ENCODE measurements around the gene KSR1.
"Not testable (repeated sequence)": the region's sequence is repeated elsewhere in the genome, so short reads cannot be mapped to it uniquely, and the experiment has no call there.

KSR1 gene

DNA sequence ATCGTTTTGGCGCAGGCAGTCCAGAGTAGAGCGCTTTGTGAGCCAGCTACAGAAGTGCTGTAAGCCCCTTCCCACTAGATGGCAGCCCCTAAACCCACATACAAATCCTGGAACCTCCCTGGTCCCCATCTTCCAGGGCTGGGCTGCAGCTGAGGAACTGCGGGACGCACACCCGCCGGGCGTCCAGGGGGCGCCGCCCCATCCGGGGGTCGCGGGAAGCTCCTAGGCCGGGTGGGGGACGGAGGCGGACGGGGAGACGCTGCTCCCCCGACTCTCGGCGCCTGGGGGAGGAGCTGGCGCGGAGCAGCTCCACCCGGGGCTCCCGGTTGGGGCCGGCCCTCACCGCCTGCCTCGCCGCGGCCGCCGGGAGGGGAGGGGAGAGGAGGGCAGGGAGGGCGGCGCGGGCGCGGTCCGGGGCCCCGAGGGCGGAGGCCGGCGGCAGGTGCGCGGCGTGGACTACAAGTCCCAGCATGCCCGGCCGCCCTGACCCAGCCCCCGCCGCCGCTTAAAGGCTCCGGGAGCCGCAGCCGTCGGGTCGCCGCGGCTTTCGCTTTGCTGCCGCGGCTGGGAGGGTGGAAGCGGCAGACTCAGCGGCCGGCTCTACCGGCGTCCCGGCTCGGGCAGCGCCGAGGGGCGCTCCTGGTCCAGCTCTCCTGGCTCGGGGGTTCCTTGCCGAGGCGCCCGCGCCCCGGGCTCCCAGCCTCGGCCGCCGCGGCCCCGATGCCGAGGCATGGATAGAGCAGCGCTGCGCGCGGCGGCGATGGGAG is at the start of gene KSR1:
TSS of gene KSR1 (plus strand) at position 535 of the 767 bp plus-strand sequence. CDS start at position 731, 196 bp downstream.
- DNase-seq (ENCODE audit: low read depth): no peak

DNA sequence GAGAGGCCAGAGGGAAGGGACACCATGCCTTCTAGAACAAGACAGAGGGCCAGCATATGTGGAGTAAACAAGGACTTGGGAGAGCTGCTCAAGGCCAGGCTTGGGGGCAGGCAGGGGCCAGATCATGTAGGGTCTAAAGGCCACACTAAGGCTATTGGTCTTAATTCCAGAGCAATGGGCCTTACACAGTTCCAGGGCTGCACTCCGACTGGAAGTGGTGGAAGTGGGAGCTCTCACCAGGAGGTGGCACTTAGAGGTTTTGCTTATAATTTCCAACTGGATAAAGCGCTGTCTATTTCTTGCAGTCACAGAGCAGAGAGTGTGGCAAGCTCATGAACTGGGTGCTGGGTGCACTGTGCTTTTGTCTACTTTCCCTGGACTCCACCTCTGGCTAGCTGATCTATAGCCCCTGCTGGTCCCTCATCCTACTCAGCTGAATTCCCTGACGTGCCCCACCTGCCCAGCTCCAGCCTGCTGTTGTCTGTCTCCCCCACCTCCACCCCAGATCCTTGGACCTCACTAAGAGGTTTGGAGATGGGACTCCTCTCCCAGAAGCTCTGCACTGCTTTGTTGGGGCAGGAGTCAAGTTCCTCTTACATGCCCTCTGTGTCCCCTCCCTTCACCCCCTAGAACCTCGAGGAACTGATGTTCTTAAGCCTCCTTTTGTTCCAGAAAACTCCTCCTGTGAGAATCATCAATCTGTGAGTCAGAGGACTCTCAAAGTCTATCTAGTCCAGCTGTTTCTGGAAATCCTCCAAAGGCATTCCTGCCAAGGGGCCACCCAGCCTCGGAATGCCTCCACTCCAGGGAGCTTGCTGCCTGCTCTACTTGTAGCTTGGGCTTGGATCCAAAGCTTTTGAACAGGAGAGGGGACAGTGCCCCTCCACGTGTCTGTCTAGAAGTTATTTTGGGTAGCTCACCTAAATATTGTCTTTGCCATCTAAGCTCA is 48.1 kb upstream of the KSR1 start:
- DNase-seq (ENCODE audit: low read depth): peak; percentile 35

- DNase-seq (ENCODE audit: low read depth): no peak
These were observed 47.4 kb upstream of the KSR1 start for GRCh38 chr17:27408891-27409290.

DNA sequence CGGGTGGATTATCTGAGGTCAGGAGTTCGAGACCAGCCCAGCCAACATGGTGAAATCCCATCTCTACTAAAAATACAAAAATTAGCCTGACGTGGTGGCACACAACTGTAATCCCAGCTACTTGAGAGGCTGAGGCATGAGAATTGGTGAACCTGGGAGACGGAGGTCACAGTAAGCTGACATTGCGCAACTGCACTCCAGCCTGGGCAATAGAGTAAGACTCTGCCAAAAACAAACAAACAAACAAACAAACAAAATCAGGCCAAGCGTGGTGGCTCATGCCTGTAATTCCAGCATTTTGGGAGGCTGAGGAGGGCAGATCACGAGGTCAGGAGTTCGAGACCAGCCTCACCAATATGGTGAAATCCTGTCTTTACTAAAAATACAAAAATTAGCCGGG is 44.1 kb upstream of the KSR1 start:
- DNase-seq (ENCODE audit: low read depth): not testable (repeated sequence)

- DNase-seq (ENCODE audit: low read depth): no peak
These were observed 42.9 kb upstream of the KSR1 start for GRCh38 chr17:27413315-27413714.

DNA sequence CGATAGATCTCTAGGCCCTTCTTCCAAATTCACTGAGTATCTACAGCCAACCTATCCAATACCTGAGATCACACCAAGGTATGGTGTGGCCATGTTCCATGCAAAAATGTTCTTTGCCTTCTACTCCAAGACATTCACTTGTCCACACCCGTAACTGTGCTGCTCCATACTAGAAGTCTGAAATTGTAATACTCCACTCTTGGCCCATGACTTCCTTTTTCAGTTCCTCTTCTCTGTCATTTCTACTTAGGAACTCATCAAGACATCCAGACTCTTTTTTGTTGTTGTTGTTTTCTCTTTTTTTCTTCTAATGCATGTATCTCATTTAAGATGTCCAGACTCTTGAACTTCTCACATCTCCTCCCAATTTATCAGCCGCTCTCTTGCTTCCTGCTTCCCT is 42.5 kb upstream of the KSR1 start:
- no peak for DNase-seq (ENCODE audit: low read depth)

- DNase-seq (ENCODE audit: low read depth): no peak
These were observed 42.0 kb upstream of the KSR1 start for GRCh38 chr17:27414271-27414670.

DNA sequence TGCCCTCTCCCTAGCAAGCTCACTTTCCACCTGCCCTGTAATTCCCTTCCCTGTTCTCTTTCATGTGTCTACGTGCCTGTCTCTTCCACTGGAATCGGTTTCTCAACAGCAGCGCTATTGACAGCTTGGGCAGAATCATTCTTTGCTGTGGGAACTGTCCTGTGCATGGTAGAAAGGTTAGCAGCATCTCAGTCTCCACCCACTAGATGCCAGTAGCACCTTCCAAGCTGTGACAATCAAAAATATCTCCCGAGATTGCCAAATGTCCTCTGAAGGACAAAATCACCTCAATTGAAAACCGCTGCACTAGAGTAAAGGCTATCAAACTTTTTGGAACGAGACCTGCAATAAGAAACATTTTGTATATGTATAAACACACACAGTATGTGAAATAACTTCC is 41.6 kb upstream of the KSR1 start:
- no peak for DNase-seq (ENCODE audit: low read depth)

DNA sequence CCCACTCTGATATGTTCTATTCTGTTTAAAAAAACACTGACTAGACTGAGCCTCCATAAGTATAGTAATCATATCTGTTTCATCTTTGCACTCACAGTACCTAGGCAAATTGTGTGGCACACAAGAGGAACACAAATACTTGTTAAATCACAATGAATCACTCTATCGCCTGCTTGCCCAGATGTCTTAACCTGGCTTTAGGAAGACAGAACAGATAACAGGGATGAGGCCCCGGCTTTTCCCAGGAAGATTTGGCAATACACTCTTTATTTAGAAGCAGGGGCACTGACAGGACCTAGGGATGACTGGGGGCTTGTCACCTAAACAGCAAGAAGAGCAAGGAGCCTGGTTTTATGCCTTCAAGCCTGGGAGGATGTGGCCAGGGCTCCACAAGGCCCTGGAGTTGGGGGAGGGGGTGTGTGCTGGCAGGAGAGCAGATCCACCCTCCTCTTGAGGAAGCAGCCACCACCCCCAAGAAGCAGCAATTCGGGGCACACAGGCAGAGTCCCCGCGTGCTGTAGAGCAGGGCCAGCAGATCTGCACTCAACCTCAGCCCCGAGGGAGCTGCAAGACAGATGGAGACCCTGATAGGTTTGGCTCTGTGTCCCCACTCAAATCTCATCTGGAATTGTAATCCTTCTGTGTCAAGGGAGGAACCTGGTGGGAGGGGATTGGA is 41.0 kb upstream of the KSR1 start:
- DNase-seq (ENCODE audit: low read depth): no peak

GRCh38 chr17:27417596-27418365 is 38.5 kb upstream of the KSR1 start:
- DNase-seq (ENCODE audit: low read depth): no peak

GRCh38 chr17:27418366-27418615 is 38.0 kb upstream of the KSR1 start:
- no peak for DNase-seq (ENCODE audit: low read depth)

DNA sequence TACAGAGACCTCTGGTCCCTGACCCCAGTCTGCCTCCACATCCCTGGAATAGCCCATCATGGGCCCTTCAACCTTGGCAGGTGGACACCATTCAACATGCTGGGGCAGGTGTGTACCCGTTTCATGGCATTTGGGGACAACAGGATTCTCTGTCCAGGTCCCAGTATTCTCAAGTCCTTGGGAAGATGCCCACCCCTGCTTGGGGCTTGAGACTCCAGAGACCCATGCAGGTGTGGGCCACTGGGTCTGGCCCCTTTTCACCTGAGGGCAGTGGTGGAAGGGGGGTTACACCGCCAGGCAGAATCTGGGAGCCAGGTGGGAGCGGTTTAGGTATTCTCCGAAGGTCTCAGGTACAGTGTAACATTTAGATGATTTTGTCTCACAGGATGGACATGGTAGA is 37.1 kb upstream of the KSR1 start:
- no peak for DNase-seq (ENCODE audit: low read depth)

DNA sequence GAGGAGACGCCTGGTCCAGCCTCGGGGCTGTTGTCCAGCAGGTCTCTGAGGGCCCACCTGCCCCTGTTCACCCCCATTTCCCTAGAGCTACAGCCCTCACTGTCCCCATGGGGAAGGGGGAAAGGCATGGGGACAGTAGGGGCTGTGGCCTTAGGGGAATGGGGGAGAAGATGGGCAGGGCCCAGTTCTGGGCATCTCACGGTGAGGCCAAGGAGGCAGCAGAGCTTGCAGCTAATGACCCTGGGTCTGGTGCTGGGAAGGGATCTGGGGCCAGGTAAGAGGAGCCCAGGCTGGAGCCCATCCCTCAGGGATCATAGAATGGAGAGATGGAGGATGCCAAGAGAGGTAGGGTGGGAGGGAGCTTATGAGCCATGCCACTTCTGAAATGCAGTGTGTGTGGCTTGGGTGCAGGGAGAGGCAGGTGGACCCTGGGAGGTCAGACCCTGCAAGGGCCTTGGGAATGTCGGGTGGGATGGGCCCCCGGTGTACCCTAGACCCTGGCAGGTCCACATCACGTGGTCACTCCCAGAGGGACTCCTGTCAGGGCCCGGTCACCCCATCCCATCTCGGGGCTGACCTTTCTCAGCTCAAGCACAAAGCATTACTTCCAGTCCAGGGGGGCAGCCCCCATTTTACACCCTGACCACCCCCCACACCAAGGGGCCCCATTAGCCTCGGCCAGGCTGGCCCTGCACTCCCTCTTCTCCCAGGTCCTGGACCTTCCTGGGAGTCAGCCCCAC is 35.9 kb upstream of the KSR1 start:
- no peak for DNase-seq (ENCODE audit: low read depth)

GRCh38 chr17:27421111-27421510 is 35.1 kb upstream of the KSR1 start:
- DNase-seq (ENCODE audit: low read depth): no peak

- not testable (repeated sequence) for DNase-seq (ENCODE audit: low read depth)
These were observed 34.6 kb upstream of the KSR1 start for GRCh38 chr17:27421626-27422025.

DNA sequence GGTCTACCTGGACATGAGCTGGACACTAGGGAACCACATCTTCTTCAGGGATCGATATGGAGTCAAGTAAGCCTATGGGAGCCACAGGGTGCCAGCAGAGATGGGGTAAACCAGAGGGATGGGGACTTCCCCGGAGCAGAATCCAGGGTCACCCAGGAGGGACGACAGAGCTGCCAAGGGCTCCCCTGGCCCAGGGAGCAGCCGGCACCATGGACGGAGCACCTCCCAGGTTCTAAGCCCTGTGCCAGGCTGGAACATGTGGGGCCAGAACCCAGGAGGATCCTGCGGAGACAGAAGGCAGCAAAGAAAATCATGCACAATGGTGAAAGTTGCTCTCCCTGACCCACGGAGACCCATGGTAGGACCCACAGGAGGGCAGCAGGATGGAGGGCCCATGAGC is 33.6 kb upstream of the KSR1 start:
- no peak for DNase-seq (ENCODE audit: low read depth)

- DNase-seq (ENCODE audit: low read depth): no peak
These were observed 32.6 kb upstream of the KSR1 start for GRCh38 chr17:27423651-27424050.

DNA sequence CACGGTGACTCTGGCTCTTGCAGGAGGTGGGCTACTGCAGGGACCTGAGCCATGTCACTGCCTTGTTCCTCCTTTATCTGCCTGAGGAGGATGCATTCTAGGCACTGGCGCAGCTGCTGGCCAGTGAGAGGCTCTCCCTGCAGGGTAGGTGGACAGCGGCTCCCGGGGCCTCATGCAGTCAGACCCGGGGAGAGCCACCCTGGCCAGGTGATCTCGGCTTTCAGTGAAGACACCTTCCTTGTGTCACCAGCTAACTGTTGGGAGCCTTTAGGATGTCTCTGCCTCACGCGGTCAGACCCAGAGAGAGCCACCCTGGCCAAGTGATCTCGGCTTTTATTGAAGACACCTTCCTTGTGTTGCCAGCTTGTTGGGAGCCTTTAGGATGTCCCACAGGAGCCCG is 31.7 kb upstream of the KSR1 start:
- DNase-seq (ENCODE audit: low read depth): no peak

DNA sequence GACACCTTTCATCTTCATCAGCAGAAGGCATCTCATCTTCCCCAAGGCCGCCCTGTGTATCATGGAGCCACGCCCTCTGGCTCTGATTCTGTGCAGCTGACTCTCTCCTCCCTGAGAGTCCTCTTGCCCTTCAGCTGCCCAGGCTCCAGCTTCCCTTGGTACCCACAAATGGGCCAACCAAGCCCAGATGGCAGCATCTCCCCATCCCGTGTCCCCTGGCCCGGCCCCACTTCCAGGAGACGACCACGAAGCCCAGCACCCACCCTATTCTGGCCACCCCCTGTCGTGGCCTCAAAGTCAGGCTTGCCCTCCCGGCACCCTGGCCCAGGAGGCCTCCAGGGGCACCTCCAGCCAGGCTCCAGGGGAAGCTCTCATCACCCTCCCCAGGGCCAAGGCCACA is 31.3 kb upstream of the KSR1 start:
- no peak for DNase-seq (ENCODE audit: low read depth)

- DNase-seq (ENCODE audit: low read depth): not testable (repeated sequence)
These were observed 30.7 kb upstream of the KSR1 start for GRCh38 chr17:27425571-27425970.

- no peak for DNase-seq (ENCODE audit: low read depth)
These were observed 30.3 kb upstream of the KSR1 start for GRCh38 chr17:27425991-27426390.
